HG02870 (cell line): Measurements from ENCODE around the gene EIF2B1.

Source experiments
- ATAC-seq: cut with Tn5 transposase; IDR thresholded peaks from one replicate; pipeline ENCODE4 v1.9.1; 2021; ENCODE audit warnings: mild to moderate bottlenecking, moderate library complexity; ENCODE audit not compliant: unreplicated experiment

The EIF2B1 gene

DNA sequence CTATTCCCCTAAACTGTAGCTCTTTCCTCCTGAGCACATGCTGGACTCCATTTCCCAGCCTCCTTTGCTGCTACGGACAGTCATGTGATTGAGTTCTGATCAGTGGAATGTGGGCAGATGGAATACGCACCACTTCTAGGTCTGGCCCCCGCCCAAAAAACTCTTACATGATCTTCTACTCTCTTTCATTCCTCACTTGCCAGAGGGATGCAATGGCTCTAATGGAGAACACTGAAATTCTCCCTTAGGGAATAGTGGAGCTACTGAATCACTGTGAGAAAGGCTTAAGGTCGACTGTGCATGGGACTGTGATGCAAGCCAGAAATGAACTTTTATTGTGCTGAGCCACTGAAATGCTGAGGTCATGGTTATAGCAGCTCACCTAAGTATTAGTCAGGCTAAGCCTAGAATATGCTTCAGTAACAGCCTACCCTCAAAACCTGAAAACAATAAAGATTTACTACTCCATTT is 62.1 kb downstream of the EIF2B1 start:
- ATAC-seq = no peak
